Mucosa of descending colon (tissue), 3 donors: ENCODE data around the gene RABGEF1. TPM values are rescaled to one million over a fixed set of nuclear protein-coding genes. Genes with fewer than 3 reads are reported as not detected.

Source experiments
- ATAC-seq: fragments of 200-7000 bp; cut with Tn5 transposase; one replicate; pipeline ENCODE4 v1.9.1; 2020; ENCODE audit warnings: mild to moderate bottlenecking, moderate library complexity
- DNase-seq, 3 donors: peaks; one replicate each; pipeline ENCODE4 v3.0.0-alpha.2; 2020
- H3K36me3 ChIP-seq: fragments of 200-600 bp; one replicate; pipeline ENCODE4 v1.8.0; 2021; ENCODE audit warnings: low read depth, mild to moderate bottlenecking
- H3K4me1 ChIP-seq: fragments of 200-600 bp; one replicate; pipeline ENCODE4 v1.8.0; 2021; ENCODE audit warnings: low read depth, mild to moderate bottlenecking
- H3K4me3 ChIP-seq: fragments of 200-600 bp; one replicate; pipeline ENCODE4 v1.8.0; 2021; ENCODE audit warnings: mild to moderate bottlenecking
- H3K9me3 ChIP-seq: fragments of 200-600 bp; one replicate; pipeline ENCODE4 v1.8.0; 2021; ENCODE audit warnings: mild to moderate bottlenecking
- intact Hi-C, 2 donors: fragments of 100-400 bp; cut with DNase I in 1 of 2; cut with micrococcal nuclease in 1 of 2; formaldehyde crosslinking; loops; one replicate each; pipeline versions ENCODE4 v1.11.0 to v1.11.1; 2022; cut with DNase I, micrococcal nuclease
- total RNA-seq, 3 donors: library from RNA; stranded (reverse); fragmentation: NEBNext Ultra II Directional in 2 of 3; extraction: Animal tissue kit (Norgen Biotek cat#: 25700) in 2 of 3; gene quantifications; one replicate each; pipeline versions ENCODE4 v1.2.1 to v1.2.4, GENCODE V29; 2021 to 2023
- TF ChIP-seq, protein P1 (sequence below): fragments of 200-600 bp; IDR thresholded peaks from one replicate; pipeline ENCODE4 v1.8.0; 2022; ENCODE audit warnings: antibody characterized with exemption, mild to moderate bottlenecking
- donor health status: DM: no; HTN: no; CAD: no; lungs with moderate emphysema.
- donor health status: DM: no; HTN: no; CAD: no.
- donor health status: DM: no; HTN: yes; CAD: no.

The RABGEF1 gene
- total RNA-seq, 3 donors from 2014 or later: 25.0 to 31.7 (median 26.9) TPM

DNA sequence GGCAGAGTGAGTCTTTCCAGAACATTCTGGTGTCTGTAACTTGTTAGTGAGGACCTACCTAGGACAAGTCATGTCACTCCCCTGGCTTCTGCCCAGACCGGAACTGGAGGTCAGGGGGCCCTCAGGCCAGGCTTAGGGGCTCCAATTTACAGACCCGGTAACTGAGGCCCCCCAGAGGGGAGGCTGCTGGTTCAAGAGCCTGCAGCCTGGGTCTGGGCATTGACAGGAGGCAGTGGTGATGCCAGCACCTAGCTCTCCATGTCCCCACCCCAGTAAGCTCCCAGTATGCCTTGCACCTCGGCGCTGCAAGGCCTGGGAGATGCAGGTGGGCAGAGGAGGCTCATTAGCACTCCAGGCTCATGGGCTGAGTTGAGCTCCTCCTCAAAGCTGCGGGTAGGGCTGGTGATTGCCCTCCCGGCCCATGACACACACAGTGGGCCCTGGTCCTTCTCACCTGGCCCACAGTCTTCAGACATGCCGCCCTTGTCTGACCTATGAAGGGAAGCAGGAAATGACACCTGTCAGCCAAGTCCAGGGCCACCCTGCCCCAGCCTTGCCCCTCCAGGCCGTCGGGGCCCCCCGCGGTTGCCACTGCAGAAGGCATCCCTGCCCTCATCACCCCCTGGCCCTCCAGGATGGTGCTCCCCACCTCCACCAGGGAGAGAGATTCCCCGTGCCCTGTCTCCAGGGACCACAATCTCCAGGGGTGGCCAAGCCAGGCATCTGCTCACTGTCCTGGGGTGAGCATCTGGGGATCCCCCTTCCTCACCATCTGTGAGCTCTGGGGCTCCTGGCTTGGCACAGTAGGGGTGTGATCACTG, 92.2 kb downstream of the RABGEF1 start:
- intact Hi-C loops: no loop called here
- no peak for DNase-seq

DNA sequence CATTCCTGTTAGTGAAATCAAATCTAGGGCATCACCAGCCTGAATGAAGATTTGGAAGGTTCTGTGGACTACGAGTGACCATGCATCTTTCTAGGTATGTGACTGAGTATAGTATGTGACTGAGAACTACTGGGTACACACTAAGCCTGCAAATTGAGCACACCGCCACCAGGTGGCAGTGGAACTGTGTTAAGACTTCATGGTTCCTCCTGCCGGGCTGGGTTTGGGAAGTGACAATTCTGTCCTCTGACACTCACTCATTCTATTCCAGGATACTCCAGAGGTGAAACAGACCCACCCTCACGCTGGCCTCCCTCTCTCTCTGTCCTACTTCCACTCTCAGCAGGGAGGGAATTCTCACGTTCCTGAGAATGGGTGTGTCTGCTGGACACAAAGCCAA, 96.5 kb downstream of the RABGEF1 start:
- Histone ChIP-seq H3K36me3 (no peaks in the 10 kb centered on the region), H3K9me3 (no peaks in the 10 kb centered on the region), H3K4me1 (no peaks in the 10 kb centered on the region), H3K4me3 (no peak overlapping the region)
- TF ChIP-seq, protein P1, sequence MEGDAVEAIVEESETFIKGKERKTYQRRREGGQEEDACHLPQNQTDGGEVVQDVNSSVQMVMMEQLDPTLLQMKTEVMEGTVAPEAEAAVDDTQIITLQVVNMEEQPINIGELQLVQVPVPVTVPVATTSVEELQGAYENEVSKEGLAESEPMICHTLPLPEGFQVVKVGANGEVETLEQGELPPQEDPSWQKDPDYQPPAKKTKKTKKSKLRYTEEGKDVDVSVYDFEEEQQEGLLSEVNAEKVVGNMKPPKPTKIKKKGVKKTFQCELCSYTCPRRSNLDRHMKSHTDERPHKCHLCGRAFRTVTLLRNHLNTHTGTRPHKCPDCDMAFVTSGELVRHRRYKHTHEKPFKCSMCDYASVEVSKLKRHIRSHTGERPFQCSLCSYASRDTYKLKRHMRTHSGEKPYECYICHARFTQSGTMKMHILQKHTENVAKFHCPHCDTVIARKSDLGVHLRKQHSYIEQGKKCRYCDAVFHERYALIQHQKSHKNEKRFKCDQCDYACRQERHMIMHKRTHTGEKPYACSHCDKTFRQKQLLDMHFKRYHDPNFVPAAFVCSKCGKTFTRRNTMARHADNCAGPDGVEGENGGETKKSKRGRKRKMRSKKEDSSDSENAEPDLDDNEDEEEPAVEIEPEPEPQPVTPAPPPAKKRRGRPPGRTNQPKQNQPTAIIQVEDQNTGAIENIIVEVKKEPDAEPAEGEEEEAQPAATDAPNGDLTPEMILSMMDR: no peak
- DNase-seq: peak in 2 of 3 donors; percentile 49 to 67
- ATAC-seq: peak; percentile 88
- intact Hi-C loops: no loop called here

More for the DNA sequence above, 92.2 kb downstream of the RABGEF1 start:
- TF ChIP-seq, protein P1: no peak
- ATAC-seq: no peak
- no peaks in the 10 kb centered on the region for H3K36me3 ChIP-seq
- H3K4me1 ChIP-seq: no peaks in the 10 kb centered on the region
- no peaks in the 10 kb centered on the region for H3K9me3 ChIP-seq
- no peak overlapping the region for H3K4me3 ChIP-seq

DNA sequence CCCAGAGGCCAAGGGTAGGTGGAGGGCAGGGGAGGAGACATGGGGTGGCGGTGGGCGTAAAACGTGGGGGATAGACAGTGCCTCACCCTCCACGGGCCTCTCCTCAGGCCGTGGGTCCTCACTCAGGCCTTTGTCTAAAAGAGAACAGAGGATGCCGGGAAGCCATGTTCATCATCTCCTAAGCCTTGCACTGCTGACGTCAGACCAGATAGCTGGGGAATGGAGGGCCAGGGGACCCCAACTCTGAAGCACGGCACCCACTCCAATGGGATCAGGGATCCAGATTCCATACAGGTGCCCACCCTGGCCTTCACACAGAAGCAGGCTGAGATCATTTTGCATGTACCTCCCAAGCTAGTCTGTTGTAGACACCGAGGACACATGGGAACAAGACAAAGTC, 97.1 kb downstream of the RABGEF1 start:
- H3K4me1 ChIP-seq: no peaks in the 10 kb centered on the region
- no peaks in the 10 kb centered on the region for H3K36me3 ChIP-seq
- ATAC-seq (no peak), DNase-seq (no peak)
- intact Hi-C loops: no loop called here
- H3K4me3 ChIP-seq: no peak overlapping the region
- H3K9me3 ChIP-seq: no peaks in the 10 kb centered on the region
- TF ChIP-seq, protein P1: no peak

DNA sequence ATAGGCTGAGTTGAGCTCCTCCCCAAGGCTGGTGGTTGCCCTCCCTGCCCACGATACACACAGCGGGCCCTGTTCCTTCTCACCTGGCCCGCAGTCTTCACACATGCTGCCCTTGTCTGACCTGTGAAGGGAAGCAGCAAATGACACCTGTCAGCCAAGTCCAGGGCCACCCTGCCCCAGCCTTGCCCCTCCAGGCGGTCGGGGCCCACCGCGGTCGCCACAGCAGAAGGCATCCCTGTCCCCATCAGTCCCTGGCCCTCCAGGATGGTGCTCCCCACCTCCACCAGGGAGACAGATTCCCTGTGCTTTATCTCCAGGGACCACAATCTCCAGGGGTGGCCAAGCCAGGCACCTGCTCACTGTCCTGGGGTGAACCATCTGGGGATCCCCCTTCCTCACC, 99.3 kb downstream of the RABGEF1 start:
- TF ChIP-seq, protein P1: no peak
- ATAC-seq (no peak), DNase-seq (no peak)
- Histone ChIP-seq H3K4me1 (peaks cover 11% of the 10 kb centered on the region), H3K4me3 (no peak overlapping the region), H3K36me3 (no peaks in the 10 kb centered on the region), H3K9me3 (no peaks in the 10 kb centered on the region)
- intact Hi-C loops: no loop called here

DNA sequence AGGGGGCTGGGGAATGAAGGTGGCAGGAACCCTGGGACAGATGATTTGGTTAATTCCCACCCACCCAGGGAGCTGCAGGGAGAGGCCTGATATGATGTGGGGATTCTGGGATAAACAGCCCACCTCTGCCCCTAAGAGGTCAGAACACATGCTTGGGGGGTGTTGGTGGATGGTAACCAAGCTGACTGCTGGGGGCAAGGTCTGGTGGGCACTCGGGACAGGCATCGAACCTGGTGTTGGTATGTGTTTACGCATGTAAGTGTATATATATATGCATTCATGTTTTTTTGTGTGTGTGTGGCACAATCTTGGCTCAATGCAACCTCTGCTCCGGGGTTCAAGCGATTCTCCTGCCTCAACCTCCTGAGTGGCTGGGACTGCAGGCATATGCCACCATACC, 99.8 kb downstream of the RABGEF1 start:
- intact Hi-C loops: no loop called here
- no peak overlapping the region for H3K4me3 ChIP-seq
- H3K9me3 ChIP-seq: no peaks in the 10 kb centered on the region
- DNase-seq: no peak
- ATAC-seq: no peak
- TF ChIP-seq, protein P1: no peak
- no peaks in the 10 kb centered on the region for H3K36me3 ChIP-seq
- H3K4me1 ChIP-seq: peaks cover 11% of the 10 kb centered on the region
